Ishikawa (cell line): ENCODE results near the gene PDE5A.

Experiments used
- CEBPB ChIP-seq: IDR thresholded peaks from 2 replicates; pipeline ENCODE4 v1.6.1; 2012
- CREB1 ChIP-seq: IDR thresholded peaks from 2 replicates; pipeline ENCODE4 v1.6.1; 2012; ENCODE audit warnings: low read depth
- EGR1 ChIP-seq: IDR thresholded peaks from 2 replicates; pipeline ENCODE4 v1.6.1; 2012
- EP300 ChIP-seq: IDR thresholded peaks from 2 replicates; pipeline ENCODE4 v1.6.1; 2012; ENCODE audit warnings: borderline replicate concordance
- FOXM1 ChIP-seq: IDR thresholded peaks from 2 replicates; pipeline ENCODE4 v1.6.1; 2012; ENCODE audit warnings: low read depth, borderline replicate concordance
- MAX ChIP-seq: IDR thresholded peaks from 2 replicates; pipeline ENCODE4 v1.6.1; 2012
- NFIC ChIP-seq: IDR thresholded peaks from 2 replicates; pipeline ENCODE4 v1.6.1; 2012
- RAD21 ChIP-seq: IDR thresholded peaks from 2 replicates; pipeline ENCODE4 v1.6.1; 2012; ENCODE audit warnings: low read depth
- TAF1 ChIP-seq: IDR thresholded peaks from 2 replicates; pipeline ENCODE4 v1.6.1; 2012; ENCODE audit warnings: low read depth, mild to moderate bottlenecking
- TCF12 ChIP-seq: IDR thresholded peaks from 2 replicates; pipeline ENCODE4 v1.6.1; 2012; ENCODE audit warnings: low read depth
- TEAD4 ChIP-seq: IDR thresholded peaks from 2 replicates; pipeline ENCODE4 v1.6.1; 2012
- USF1 ChIP-seq: IDR thresholded peaks from 2 replicates; pipeline ENCODE4 v1.6.1; 2012
- YY1 ChIP-seq: IDR thresholded peaks from 2 replicates; pipeline ENCODE4 v1.6.1; 2012; ENCODE audit warnings: low read depth
- ZBTB7A ChIP-seq: IDR thresholded peaks from 2 replicates; pipeline ENCODE4 v1.6.1; 2012; ENCODE audit warnings: low read depth
- TF ChIP-seq, protein P1 (sequence below): IDR thresholded peaks from 2 replicates; pipeline ENCODE4 v1.6.1; 2012; ENCODE audit warnings: low read depth, mild to moderate bottlenecking

Gene PDE5A

GRCh38 chr4:119493886-119494285 lies 134.7 kb downstream of the PDE5A start:
- TF ChIP-seq RAD21, result no peak
- no peak for TF ChIP-seq ZBTB7A
- TF ChIP-seq FOXM1, result no peak

GRCh38 chr4:119493419-119493818 lies 135.2 kb downstream of the PDE5A start:
- TF ChIP-seq TCF12 (no peak), MAX (no peak), YY1 (no peak), EP300 (no peak), EGR1 (no peak), RAD21 (no peak), USF1 (no peak), CEBPB (no peak), ZBTB7A (no peak), FOXM1 (no peak), CREB1 (no peak), TEAD4 (no peak), TAF1 (no peak), NFIC (no peak)
- TF ChIP-seq, protein P1, sequence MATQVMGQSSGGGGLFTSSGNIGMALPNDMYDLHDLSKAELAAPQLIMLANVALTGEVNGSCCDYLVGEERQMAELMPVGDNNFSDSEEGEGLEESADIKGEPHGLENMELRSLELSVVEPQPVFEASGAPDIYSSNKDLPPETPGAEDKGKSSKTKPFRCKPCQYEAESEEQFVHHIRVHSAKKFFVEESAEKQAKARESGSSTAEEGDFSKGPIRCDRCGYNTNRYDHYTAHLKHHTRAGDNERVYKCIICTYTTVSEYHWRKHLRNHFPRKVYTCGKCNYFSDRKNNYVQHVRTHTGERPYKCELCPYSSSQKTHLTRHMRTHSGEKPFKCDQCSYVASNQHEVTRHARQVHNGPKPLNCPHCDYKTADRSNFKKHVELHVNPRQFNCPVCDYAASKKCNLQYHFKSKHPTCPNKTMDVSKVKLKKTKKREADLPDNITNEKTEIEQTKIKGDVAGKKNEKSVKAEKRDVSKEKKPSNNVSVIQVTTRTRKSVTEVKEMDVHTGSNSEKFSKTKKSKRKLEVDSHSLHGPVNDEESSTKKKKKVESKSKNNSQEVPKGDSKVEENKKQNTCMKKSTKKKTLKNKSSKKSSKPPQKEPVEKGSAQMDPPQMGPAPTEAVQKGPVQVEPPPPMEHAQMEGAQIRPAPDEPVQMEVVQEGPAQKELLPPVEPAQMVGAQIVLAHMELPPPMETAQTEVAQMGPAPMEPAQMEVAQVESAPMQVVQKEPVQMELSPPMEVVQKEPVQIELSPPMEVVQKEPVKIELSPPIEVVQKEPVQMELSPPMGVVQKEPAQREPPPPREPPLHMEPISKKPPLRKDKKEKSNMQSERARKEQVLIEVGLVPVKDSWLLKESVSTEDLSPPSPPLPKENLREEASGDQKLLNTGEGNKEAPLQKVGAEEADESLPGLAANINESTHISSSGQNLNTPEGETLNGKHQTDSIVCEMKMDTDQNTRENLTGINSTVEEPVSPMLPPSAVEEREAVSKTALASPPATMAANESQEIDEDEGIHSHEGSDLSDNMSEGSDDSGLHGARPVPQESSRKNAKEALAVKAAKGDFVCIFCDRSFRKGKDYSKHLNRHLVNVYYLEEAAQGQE, result no peak

GRCh38 chr4:119490335-119490734 lies 138.3 kb downstream of the PDE5A start:
- TF ChIP-seq MAX, result no peak
- TF ChIP-seq ZBTB7A, result no peak
- TF ChIP-seq EGR1, result no peak
- no peak for TF ChIP-seq EP300
- no peak for TF ChIP-seq NFIC
- no peak for TF ChIP-seq TCF12
- TF ChIP-seq TAF1, result no peak
- TF ChIP-seq CREB1, result no peak
- TF ChIP-seq RAD21, result no peak
- no peak for TF ChIP-seq CEBPB
- no peak for TF ChIP-seq FOXM1
- TF ChIP-seq YY1, result no peak
- TF ChIP-seq USF1, result no peak
- TF ChIP-seq TEAD4, result no peak
- TF ChIP-seq, protein P1, result no peak

GRCh38 chr4:119489305-119489704 lies 139.3 kb downstream of the PDE5A start:
- TF ChIP-seq ZBTB7A, result no peak
- TF ChIP-seq TCF12, result no peak
- TF ChIP-seq USF1, result no peak
- TF ChIP-seq MAX, result no peak
- TF ChIP-seq NFIC, result no peak
- no peak for TF ChIP-seq EP300
- no peak for TF ChIP-seq FOXM1
- TF ChIP-seq EGR1, result no peak

DNA sequence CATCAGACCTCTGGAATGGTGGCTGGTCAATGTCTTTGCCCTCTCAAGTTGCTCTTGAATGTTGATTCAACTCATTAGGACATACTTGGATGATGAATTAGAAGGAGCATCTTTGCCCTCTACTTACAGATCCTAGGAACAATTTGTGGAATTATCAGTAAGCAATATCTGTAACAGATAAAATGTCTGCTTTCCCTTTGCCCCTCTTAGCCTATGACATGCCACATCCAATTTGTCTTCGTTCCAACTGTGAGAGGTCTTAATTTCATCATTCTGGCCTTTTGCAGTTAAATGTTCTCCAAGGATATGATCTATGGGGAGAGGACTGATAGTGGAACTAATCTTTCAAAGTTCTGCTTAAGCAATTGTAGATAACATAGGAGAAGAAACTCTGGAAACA lies 148.3 kb downstream of the PDE5A start:
- TF ChIP-seq MAX (no peak), EP300 (no peak), TEAD4 (no peak), ZBTB7A (no peak), RAD21 (no peak), YY1 (no peak), CEBPB (no peak), TAF1 (no peak), TCF12 (no peak), CREB1 (no peak), USF1 (no peak), NFIC (no peak), EGR1 (no peak), FOXM1 (no peak)
- TF ChIP-seq, protein P1, result no peak
